Neural cell (in vitro differentiated cells): Measurements from ENCODE around the gene PMEL.

Source experiments
- CTCF ChIP-seq: fragments of 450-650 bp; IDR thresholded peaks from 2 replicates; pipeline ENCODE4 v1.5.1; 2014; ENCODE audit warnings: antibody characterized with exemption, mild to moderate bottlenecking, moderate library complexity; ENCODE audit not compliant: poor library complexity, severe bottlenecking
- EP300 ChIP-seq: fragments of 450-650 bp; conservative IDR thresholded peaks from 2 replicates; pipeline ENCODE4 v1.6.1; 2014; ENCODE audit warnings: antibody characterized with exemption, mild to moderate bottlenecking, moderate library complexity; ENCODE audit not compliant: poor library complexity, severe bottlenecking
- EZH2 ChIP-seq: fragments of 200-600, 300-800 bp; shearing (Covaris generic), sonication (generic); IDR thresholded peaks from 2 replicates; pipeline ENCODE4 v1.6.1; 2014; ENCODE audit warnings: antibody characterized with exemption, low read length, borderline replicate concordance, mild to moderate bottlenecking; ENCODE audit not compliant: insufficient read depth, poor library complexity, severe bottlenecking
- POLR2AphosphoS5 ChIP-seq: IDR thresholded peaks from 2 replicates; pipeline ENCODE4 v1.6.1; 2012
- RAD21 ChIP-seq: fragments of 450-650 bp; conservative IDR thresholded peaks from 2 replicates; pipeline ENCODE4 v1.6.1; 2014; ENCODE audit warnings: antibody characterized with exemption, mild to moderate bottlenecking, moderate library complexity
- REST ChIP-seq: IDR thresholded peaks from 2 replicates; pipeline ENCODE4 v1.6.1; 2012; ENCODE audit warnings: borderline replicate concordance
- TAF1 ChIP-seq: IDR thresholded peaks from 2 replicates; pipeline ENCODE4 v1.6.1; 2012; ENCODE audit warnings: low read depth

DNA sequence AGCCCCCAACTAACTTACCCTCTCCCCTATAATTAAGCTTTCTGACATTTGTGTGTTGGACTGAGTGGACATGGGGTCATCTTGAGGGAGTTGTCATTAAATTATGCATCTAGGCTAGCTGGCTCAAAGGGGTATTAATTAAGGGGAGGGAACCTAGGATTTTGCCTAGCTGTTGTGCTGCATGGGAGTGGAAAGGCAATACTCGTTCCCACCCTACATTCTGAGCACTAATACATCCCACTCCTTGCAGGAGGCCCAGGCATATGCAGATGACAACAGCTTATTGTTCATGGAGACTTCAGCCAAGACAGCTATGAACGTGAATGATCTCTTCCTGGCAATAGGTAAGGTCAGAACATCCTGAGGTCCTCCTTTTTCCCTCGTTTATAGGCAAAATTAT is 25.3 kb upstream of the PMEL start:
- TF ChIP-seq CTCF (no peak), EZH2 (no peak), REST (no peak), RAD21 (no peak), POLR2AphosphoS5 (no peak), TAF1 (no peak), EP300 (no peak)
